A549 (cell line): ENCODE measurements around the gene ADARB2. TPM values are rescaled to one million over a fixed set of nuclear protein-coding genes. Genes with fewer than 3 reads are reported as not detected.

Experiments
- ATAC-seq, 2 experiments: fragments of 200-7000 bp in 1 of 2; fragments of >200 bp in 1 of 2; cut with Nextera tagmentation in 1 of 2; cut with Tn5 transposase in 1 of 2; 3 replicates each; pipeline versions ENCODE4 v1.8.0 to v1.9.1; 2018 to 2020; ENCODE audit warnings: mild to moderate bottlenecking in 1 of 2, moderate library complexity in 1 of 2
- CTCF ChIA-PET: fragments of 300-600 bp; sonication (Branson Sonifier 250); formaldehyde crosslinking; extraction: SDS; loops from one replicate; lab custom pipeline; 2021; ENCODE audit warnings: antibody characterized with exemption, inconsistent platforms; lab: Yijun Ruan, JAX
- POLR2A ChIA-PET: fragments of 350-600 bp; formaldehyde crosslinking; extraction: SDS; loops from one replicate; lab custom pipeline; 2021; ENCODE audit warnings: antibody characterized with exemption, inconsistent platforms; lab: Yijun Ruan, JAX
- DNase-seq, 2 experiments: peaks; one replicate each; pipeline versions ENCODE4 v3.0.0 to v3.0.0-alpha.2; 2011 to 2016; ENCODE audit warnings: low read depth in 1 of 2, low spot score in 1 of 2
- FAIRE-seq: peaks from 2 replicates; lab custom pipeline; 2011; peaks lifted over from hg19 to GRCh38; lab: Jason Lieb, UNC
- H3K27ac ChIP-seq, 2 experiments: fragments of >200 bp; sonication (Bioruptor Twin); formaldehyde crosslinking; 3 replicates each; pipeline ENCODE4 v1.5.1; 2016 to 2017
- H3K4me1 ChIP-seq: fragments of >200 bp; sonication (Bioruptor Twin); formaldehyde crosslinking; 3 replicates; pipeline ENCODE4 v1.6.1; 2016
- H3K4me2 ChIP-seq: fragments of >200 bp; sonication (Bioruptor Twin); formaldehyde crosslinking; 3 replicates; pipeline ENCODE4 v1.6.1; 2016
- H3K4me3 ChIP-seq: fragments of >200 bp; sonication (Bioruptor Twin); formaldehyde crosslinking; 3 replicates; pipeline ENCODE4 v1.5.1; 2016
- H3K9me3 ChIP-seq: fragments of >200 bp; sonication (Bioruptor Twin); formaldehyde crosslinking; 3 replicates; pipeline ENCODE4 v1.6.1; 2016
- ATOH8 ChIP-seq: fragments of 250-450 bp; sonication (Bioruptor Pico); IDR thresholded peaks from 2 replicates; pipeline ENCODE4 v1.5.0; 2020; ENCODE audit warnings: low read depth, mild to moderate bottlenecking, moderate library complexity
- BCL3 ChIP-seq: fragments of >200 bp; sonication (Bioruptor Twin); formaldehyde crosslinking; IDR thresholded peaks from 3 replicates; pipeline ENCODE4 v1.6.1; 2016
- CHD4 ChIP-seq: fragments of 200-600 bp; sonication (generic); IDR thresholded peaks from 2 replicates; pipeline ENCODE4 v1.6.1; 2016; ENCODE audit warnings: antibody characterized with exemption, mild to moderate bottlenecking, borderline replicate concordance
- E2F6 ChIP-seq: IDR thresholded peaks from 2 replicates; pipeline ENCODE4 v1.6.1; 2012; ENCODE audit warnings: low read depth, borderline replicate concordance
- EHF ChIP-seq: fragments of 250-450 bp; sonication (Bioruptor Pico); IDR thresholded peaks from 2 replicates; pipeline ENCODE4 v1.5.0; 2020; ENCODE audit warnings: mild to moderate bottlenecking
- ELK1 ChIP-seq: fragments of 150-350 bp; IDR thresholded peaks from 2 replicates; pipeline ENCODE4 v1.6.1; 2014; ENCODE audit warnings: low read depth, mild to moderate bottlenecking, low read length
- FOSL2 ChIP-seq, 2 experiments: fragments of 450-650 bp in 1 of 2; fragments of >200 bp in 1 of 2; sonication (Bioruptor Twin) in 1 of 2; formaldehyde crosslinking; IDR thresholded peaks; 2 replicates each; pipeline versions ENCODE4 v1.5.0 to v1.6.1; 2016 to 2020; ENCODE audit warnings: mild to moderate bottlenecking in 1 of 2, moderate library complexity in 1 of 2
- HEYL ChIP-seq: fragments of 250-450 bp; sonication (Bioruptor Pico); IDR thresholded peaks from 2 replicates; pipeline ENCODE4 v1.8.0; 2021; ENCODE audit warnings: mild to moderate bottlenecking, moderate library complexity
- HOXB13 ChIP-seq: fragments of 250-450 bp; sonication (Bioruptor Pico); IDR thresholded peaks from 2 replicates; pipeline ENCODE4 v1.5.0; 2020; ENCODE audit warnings: low read depth, mild to moderate bottlenecking, moderate library complexity
- HOXB5 ChIP-seq: fragments of 250-450 bp; sonication (Bioruptor Pico); IDR thresholded peaks from 2 replicates; pipeline ENCODE4 v1.5.0; 2020; ENCODE audit warnings: mild to moderate bottlenecking, moderate library complexity
- JUN ChIP-seq, 2 experiments: fragments of >200 bp; sonication (Bioruptor Twin); formaldehyde crosslinking; IDR thresholded peaks; 2 replicates in 1 of 2; 3 replicates in 1 of 2; pipeline ENCODE4 v1.6.1; 2016 to 2017
- MAZ ChIP-seq: fragments of 150-350 bp; IDR thresholded peaks from 2 replicates; pipeline ENCODE4 v1.6.1; 2014; ENCODE audit warnings: antibody characterized with exemption, low read depth, low read length, borderline replicate concordance
- NFE2L2 ChIP-seq: fragments of 150-350 bp; conservative IDR thresholded peaks from 2 replicates; pipeline ENCODE4 v1.6.1; 2014; ENCODE audit warnings: low read length
- NPAS2 ChIP-seq: fragments of 250-450 bp; sonication (Bioruptor Pico); IDR thresholded peaks from 2 replicates; pipeline ENCODE4 v1.8.0; 2022; ENCODE audit warnings: mild to moderate bottlenecking, moderate library complexity, borderline replicate concordance
- PBX3 ChIP-seq: IDR thresholded peaks from 2 replicates; pipeline ENCODE4 v1.6.1; 2012
- RAD21 ChIP-seq, 2 experiments: fragments of >200 bp in 1 of 2; sonication (Bioruptor Twin) in 1 of 2; formaldehyde crosslinking in 1 of 2; IDR thresholded peaks in 1 of 2; conservative IDR thresholded peaks in 1 of 2; 2 replicates in 1 of 2; 3 replicates in 1 of 2; pipeline ENCODE4 v1.6.1; 2012 to 2018; ENCODE audit warnings: inconsistent platforms in 1 of 2
- SREBF2 ChIP-seq: fragments of 450-650 bp; IDR thresholded peaks from 2 replicates; pipeline ENCODE4 v1.6.1; 2014; ENCODE audit warnings: mild to moderate bottlenecking, moderate library complexity
- USF2 ChIP-seq: fragments of 450-650 bp; IDR thresholded peaks from 2 replicates; pipeline ENCODE4 v1.6.1; 2014; ENCODE audit warnings: antibody characterized with exemption
- WGBS: methylation state at CpG from one replicate; pipeline ENCODE4 v1.1.6; 2017; ENCODE audit errors: missing lambda C conversion rate; 5-methylcytosine and 5-hydroxymethylcytosine counted together
- polyA plus RNA-seq, 4 experiments: library from polyadenylated mRNA; depleted of rRNA in 3 of 4; stranded (reverse); fragments of >200 nt; fragmentation: RNase III in 1 of 4; extraction: RNeasy Plus Mini Kit Qiagen cat#74134 plus additional on column Dnase treatment in 1 of 4; gene quantifications; 2 replicates in 3 of 4; 3 replicates in 1 of 4; pipeline ENCODE4 v1.2.3, GENCODE V29; 2011 to 2017

Gene ADARB2
- polyA plus RNA-seq, 2 of the 4 experiments (the other 2 are of a cell fraction) = not detected

GRCh38 chr10:1166101-1166827, 571.1 kb downstream of the ADARB2 start:
- 18% methylated on average over 13 of the region's 15 CpGs for WGBS

GRCh38 chr10:1163831-1164230, 573.5 kb downstream of the ADARB2 start:
- H3K4me1 ChIP-seq = no peaks in the 10 kb centered on the region

More at GRCh38 chr10:1166101-1166827, 571.1 kb downstream of the ADARB2 start:
- no peaks in the 10 kb centered on the region for H3K9me3 ChIP-seq
- ATAC-seq (no peak), FAIRE-seq (no peak), DNase-seq (no peak)
- CTCF ChIA-PET = interaction anchor here (0.5 kb wide), 1 partner anchor 1756 kb away, joined by 3 read pairs; no protein-coding TSS in a partner anchor
- POLR2A ChIA-PET = no interaction called here
- H3K4me2 ChIP-seq = no peak overlapping the region
- TF ChIP-seq ELK1 = no peak
- no peak for TF ChIP-seq JUN (IDR thresholded peaks at IDR 0.05)
- no peak for TF ChIP-seq RAD21 (conservative IDR thresholded peaks at IDR 0.05 in 1 of 2, IDR thresholded peaks at IDR 0.05 in 1 of 2)
- H3K27ac ChIP-seq = no peak overlapping the region
- no peaks in the 10 kb centered on the region for H3K4me1 ChIP-seq
- H3K4me3 ChIP-seq = no peak overlapping the region

More at GRCh38 chr10:1163831-1164230, 573.5 kb downstream of the ADARB2 start:
- Histone ChIP-seq H3K9me3 (no peaks in the 10 kb centered on the region), H3K27ac (no peak overlapping the region), H3K4me2 (no peak overlapping the region), H3K4me3 (no peak overlapping the region)
- 4% methylated on average over 5 of the region's 5 CpGs for WGBS
- ChIA-PET CTCF (no interaction called here), POLR2A (no interaction called here)
- no peak for DNase-seq
- no peak for ATAC-seq
- TF ChIP-seq E2F6 = no peak
- TF ChIP-seq MAZ = no peak
- TF ChIP-seq HEYL = no peak
- no peak for TF ChIP-seq ELK1
- TF ChIP-seq BCL3 = no peak
- TF ChIP-seq PBX3 = no peak
- no peak for TF ChIP-seq CHD4
- no peak for TF ChIP-seq NFE2L2
- no peak for TF ChIP-seq NPAS2 (CRISPR knock-in tag)
- TF ChIP-seq SREBF2 = no peak
- no peak for TF ChIP-seq HOXB13 (CRISPR knock-in tag)
- no peak for TF ChIP-seq USF2
- no peak for TF ChIP-seq EHF (CRISPR knock-in tag)
- no peak for TF ChIP-seq HOXB5 (CRISPR knock-in tag)
- no peak for TF ChIP-seq FOSL2 (IDR thresholded peaks at IDR 0.05)
- TF ChIP-seq FOSL2 (CRISPR knock-in tag; IDR thresholded peaks at IDR 0.05) = no peak
- TF ChIP-seq ATOH8 = no peak
- no peak for FAIRE-seq
